ENCODE results near the gene IL1RAPL1.

IL1RAPL1 gene

GRCh38 chrX:29065477-29065876 lies 478.2 kb downstream of the IL1RAPL1 start:
- TF ChIP-seq TOX (CRISPR knock-in tag; IDR thresholded peaks at IDR 0.05; ENCODE audit: borderline replicate concordance) (no peak), CSDC2 (CRISPR knock-in tag; IDR thresholded peaks at IDR 0.05) (no peak), PPARA (CRISPR knock-in tag; IDR thresholded peaks at IDR 0.05; ENCODE audit: borderline replicate concordance) (no peak), ZFP3 (CRISPR knock-in tag; IDR thresholded peaks at IDR 0.05) (no peak), ZC3H10 (CRISPR knock-in tag; IDR thresholded peaks at IDR 0.05) (no peak)
- TF ChIP-seq, protein P1, sequence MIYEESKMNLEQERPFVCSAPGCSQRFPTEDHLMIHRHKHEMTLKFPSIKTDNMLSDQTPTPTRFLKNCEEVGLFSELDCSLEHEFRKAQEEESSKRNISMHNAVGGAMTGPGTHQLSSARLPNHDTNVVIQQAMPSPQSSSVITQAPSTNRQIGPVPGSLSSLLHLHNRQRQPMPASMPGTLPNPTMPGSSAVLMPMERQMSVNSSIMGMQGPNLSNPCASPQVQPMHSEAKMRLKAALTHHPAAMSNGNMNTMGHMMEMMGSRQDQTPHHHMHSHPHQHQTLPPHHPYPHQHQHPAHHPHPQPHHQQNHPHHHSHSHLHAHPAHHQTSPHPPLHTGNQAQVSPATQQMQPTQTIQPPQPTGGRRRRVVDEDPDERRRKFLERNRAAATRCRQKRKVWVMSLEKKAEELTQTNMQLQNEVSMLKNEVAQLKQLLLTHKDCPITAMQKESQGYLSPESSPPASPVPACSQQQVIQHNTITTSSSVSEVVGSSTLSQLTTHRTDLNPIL (CRISPR knock-in tag; IDR thresholded peaks at IDR 0.05; ENCODE audit: low read depth) = no peak
- TF ChIP-seq, protein P2, sequence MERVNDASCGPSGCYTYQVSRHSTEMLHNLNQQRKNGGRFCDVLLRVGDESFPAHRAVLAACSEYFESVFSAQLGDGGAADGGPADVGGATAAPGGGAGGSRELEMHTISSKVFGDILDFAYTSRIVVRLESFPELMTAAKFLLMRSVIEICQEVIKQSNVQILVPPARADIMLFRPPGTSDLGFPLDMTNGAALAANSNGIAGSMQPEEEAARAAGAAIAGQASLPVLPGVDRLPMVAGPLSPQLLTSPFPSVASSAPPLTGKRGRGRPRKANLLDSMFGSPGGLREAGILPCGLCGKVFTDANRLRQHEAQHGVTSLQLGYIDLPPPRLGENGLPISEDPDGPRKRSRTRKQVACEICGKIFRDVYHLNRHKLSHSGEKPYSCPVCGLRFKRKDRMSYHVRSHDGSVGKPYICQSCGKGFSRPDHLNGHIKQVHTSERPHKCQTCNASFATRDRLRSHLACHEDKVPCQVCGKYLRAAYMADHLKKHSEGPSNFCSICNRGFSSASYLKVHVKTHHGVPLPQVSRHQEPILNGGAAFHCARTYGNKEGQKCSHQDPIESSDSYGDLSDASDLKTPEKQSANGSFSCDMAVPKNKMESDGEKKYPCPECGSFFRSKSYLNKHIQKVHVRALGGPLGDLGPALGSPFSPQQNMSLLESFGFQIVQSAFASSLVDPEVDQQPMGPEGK (CRISPR knock-in tag; IDR thresholded peaks at IDR 0.05; ENCODE audit: borderline replicate concordance) = no peak
- no peak for ATAC-seq

DNA sequence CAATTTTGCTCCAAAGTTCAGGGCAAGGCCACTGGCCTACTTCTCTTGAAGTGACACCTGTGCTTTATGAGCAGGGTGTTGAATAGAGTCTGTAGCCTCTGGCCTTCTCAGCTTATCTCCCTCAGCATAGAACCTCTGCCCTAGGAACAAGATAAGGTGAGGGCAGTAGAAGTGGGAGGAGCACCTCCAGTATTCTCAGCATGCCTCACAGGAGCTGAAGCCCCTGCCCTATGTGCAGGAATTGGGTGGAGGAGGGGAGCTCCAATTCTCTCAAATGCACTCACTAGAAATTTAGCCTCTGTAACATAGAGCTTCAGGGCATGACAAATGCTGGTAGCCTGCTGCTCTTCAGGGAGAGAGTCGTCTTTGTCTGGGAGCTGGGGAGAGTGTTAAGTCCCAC lies 479.3 kb downstream of the IL1RAPL1 start:
- TF ChIP-seq SNAI2 (CRISPR knock-in tag; IDR thresholded peaks at IDR 0.05) = no peak
- TF ChIP-seq, protein P2 (CRISPR knock-in tag; IDR thresholded peaks at IDR 0.05; ENCODE audit: borderline replicate concordance) = no peak
- no peak for TF ChIP-seq ZNF565 (CRISPR knock-in tag; conservative IDR thresholded peaks at IDR 0.05; ENCODE audit: low read depth)
- TF ChIP-seq, protein P1 (CRISPR knock-in tag; IDR thresholded peaks at IDR 0.05; ENCODE audit: low read depth) = no peak
- TF ChIP-seq, protein P3, sequence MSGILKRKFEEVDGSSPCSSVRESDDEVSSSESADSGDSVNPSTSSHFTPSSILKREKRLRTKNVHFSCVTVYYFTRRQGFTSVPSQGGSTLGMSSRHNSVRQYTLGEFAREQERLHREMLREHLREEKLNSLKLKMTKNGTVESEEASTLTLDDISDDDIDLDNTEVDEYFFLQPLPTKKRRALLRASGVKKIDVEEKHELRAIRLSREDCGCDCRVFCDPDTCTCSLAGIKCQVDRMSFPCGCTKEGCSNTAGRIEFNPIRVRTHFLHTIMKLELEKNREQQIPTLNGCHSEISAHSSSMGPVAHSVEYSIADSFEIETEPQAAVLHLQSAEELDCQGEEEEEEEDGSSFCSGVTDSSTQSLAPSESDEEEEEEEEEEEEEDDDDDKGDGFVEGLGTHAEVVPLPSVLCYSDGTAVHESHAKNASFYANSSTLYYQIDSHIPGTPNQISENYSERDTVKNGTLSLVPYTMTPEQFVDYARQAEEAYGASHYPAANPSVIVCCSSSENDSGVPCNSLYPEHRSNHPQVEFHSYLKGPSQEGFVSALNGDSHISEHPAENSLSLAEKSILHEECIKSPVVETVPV (CRISPR knock-in tag; IDR thresholded peaks at IDR 0.05) = no peak
- TF ChIP-seq GLIS3 (CRISPR knock-in tag; IDR thresholded peaks at IDR 0.05) = no peak
- no peak for TF ChIP-seq ZNF8 (CRISPR knock-in tag; IDR thresholded peaks at IDR 0.05)
- TF ChIP-seq ISL1 (CRISPR knock-in tag; IDR thresholded peaks at IDR 0.05) = no peak
- no peak for TF ChIP-seq ARNTL (CRISPR knock-in tag; IDR thresholded peaks at IDR 0.05; ENCODE audit: borderline replicate concordance, low read depth)
- no peak for TF ChIP-seq POU6F1 (CRISPR knock-in tag; IDR thresholded peaks at IDR 0.05; ENCODE audit: borderline replicate concordance, low read depth)
- TF ChIP-seq TCF4 (CRISPR knock-in tag; IDR thresholded peaks at IDR 0.05; ENCODE audit: borderline replicate concordance) = no peak
- no peak for TF ChIP-seq ZFP30 (CRISPR knock-in tag; IDR thresholded peaks at IDR 0.05)
- no peak for TF ChIP-seq BACH2 (CRISPR knock-in tag; IDR thresholded peaks at IDR 0.05; ENCODE audit: borderline replicate concordance)
- TF ChIP-seq ESRRG (CRISPR knock-in tag; IDR thresholded peaks at IDR 0.05) = no peak
- no peak for TF ChIP-seq ZC3H10 (CRISPR knock-in tag; IDR thresholded peaks at IDR 0.05)
- no peak for TF ChIP-seq ZNF70 (CRISPR knock-in tag; IDR thresholded peaks at IDR 0.05)
- TF ChIP-seq ZFP3 (CRISPR knock-in tag; IDR thresholded peaks at IDR 0.05) = no peak
- TF ChIP-seq TOX (CRISPR knock-in tag; IDR thresholded peaks at IDR 0.05; ENCODE audit: borderline replicate concordance) = no peak
- no peak for TF ChIP-seq TSHZ2 (CRISPR knock-in tag; IDR thresholded peaks at IDR 0.05)
- ATAC-seq = no peak

Data from SK-N-SH treated with all-trans-retinoic acid at 6 μM for 48 hours (cell line).